Measurements from ENCODE around the gene FAM171A2. TPM values are rescaled to one million over a fixed set of nuclear protein-coding genes. Genes with fewer than 3 reads are reported as not detected.

FAM171A2 gene
- polyA plus RNA-seq, 1 donor (not counting 4 experiments of a cell fraction or from before 2014, with no cell fraction given) = 0.35 TPM

GRCh38 chr17:44383363-44383762, 19.7 kb upstream of the FAM171A2 start:
- Histone ChIP-seq H3K9ac (ENCODE audit: control insufficient read depth, extremely low read depth, insufficient read depth, low read length) (no peak overlapping the region), H3K9me3 (ENCODE audit: control insufficient read depth, low read depth, low read length) (no peaks in the 10 kb centered on the region), H3K27me3 (ENCODE audit: control insufficient read depth, extremely low read depth, insufficient read depth, low read length) (peaks cover 37% of the 10 kb centered on the region), H3K4me3 (ENCODE audit: control insufficient read depth in 2 of 3, extremely low read depth in 1 of 3, insufficient read depth in 2 of 3, low read depth in 1 of 3, low read length in 3 of 3) (no peak overlapping the region), H3K9me1 (ENCODE audit: control insufficient read depth, extremely low read depth, insufficient read depth, low read length) (no peaks in the 10 kb centered on the region), H3K79me2 (ENCODE audit: control insufficient read depth, insufficient read depth, low read length) (no peaks in the 10 kb centered on the region), H3K4me1 (ENCODE audit: control insufficient read depth, extremely low read depth, insufficient read depth, low read length) (peaks cover 9% of the 10 kb centered on the region), H3K36me3 (ENCODE audit: control insufficient read depth in 2 of 2, extremely low read depth in 1 of 2, insufficient read depth in 2 of 2, low read length in 2 of 2) (no peaks in the 10 kb centered on the region), H2AFZ (ENCODE audit: control insufficient read depth, low read length) (no peak overlapping the region), H4K20me1 (ENCODE audit: control insufficient read depth, extremely low read depth, insufficient read depth, low read length) (no peaks in the 10 kb centered on the region), H3K4me2 (ENCODE audit: control insufficient read depth, extremely low read depth, insufficient read depth, low read depth, low read length) (no peak overlapping the region), H3K27ac (ENCODE audit: control insufficient read depth, insufficient read depth, low read length) (no peak overlapping the region)
- FAIRE-seq (no peak), DNase-seq (ENCODE audit: low read depth, low spot score) (no peak)
- TF ChIP-seq EZH2 (IDR thresholded peaks at IDR 0.05; ENCODE audit: low read length) (no peak), CTCF (optimal IDR thresholded peaks at IDR 0.05 in 1 of 3, IDR thresholded peaks at IDR 0.05 in 1 of 3, conservative IDR thresholded peaks at IDR 0.05 in 1 of 3; ENCODE audit: extremely low read depth in 1 of 3, insufficient read depth in 2 of 3, low read length in 3 of 3) (no peak)
- dilution Hi-C loops (cut with MboI; ENCODE audit: extremely low pct_ligation_motif_present, low sequenced_read_pairs) = no loop called here

GRCh38 chr17:44382917-44383316, 19.3 kb upstream of the FAM171A2 start:
- FAIRE-seq (no peak), DNase-seq (ENCODE audit: low read depth, low spot score) (no peak)
- no peak overlapping the region for H3K9ac ChIP-seq (ENCODE audit: control insufficient read depth, extremely low read depth, insufficient read depth, low read length)
- H4K20me1 ChIP-seq (ENCODE audit: control insufficient read depth, extremely low read depth, insufficient read depth, low read length) = no peaks in the 10 kb centered on the region
- H3K36me3 ChIP-seq (ENCODE audit: control insufficient read depth in 2 of 2, extremely low read depth in 1 of 2, insufficient read depth in 2 of 2, low read length in 2 of 2) = no peaks in the 10 kb centered on the region
- H3K4me1 ChIP-seq (ENCODE audit: control insufficient read depth, extremely low read depth, insufficient read depth, low read length) = peaks cover 9% of the 10 kb centered on the region
- dilution Hi-C loops (cut with MboI; ENCODE audit: extremely low pct_ligation_motif_present, low sequenced_read_pairs) = no loop called here
- H3K4me3 ChIP-seq (ENCODE audit: control insufficient read depth in 2 of 3, extremely low read depth in 1 of 3, insufficient read depth in 2 of 3, low read depth in 1 of 3, low read length in 3 of 3) = no peak overlapping the region
- TF ChIP-seq CTCF (optimal IDR thresholded peaks at IDR 0.05 in 1 of 3, IDR thresholded peaks at IDR 0.05 in 1 of 3, conservative IDR thresholded peaks at IDR 0.05 in 1 of 3; ENCODE audit: extremely low read depth in 1 of 3, insufficient read depth in 2 of 3, low read length in 3 of 3) (no peak), EZH2 (IDR thresholded peaks at IDR 0.05; ENCODE audit: low read length) (no peak)
- H2AFZ ChIP-seq (ENCODE audit: control insufficient read depth, low read length) = no peak overlapping the region
- no peak overlapping the region for H3K27ac ChIP-seq (ENCODE audit: control insufficient read depth, insufficient read depth, low read length)
- H3K79me2 ChIP-seq (ENCODE audit: control insufficient read depth, insufficient read depth, low read length) = no peaks in the 10 kb centered on the region
- no peaks in the 10 kb centered on the region for H3K9me1 ChIP-seq (ENCODE audit: control insufficient read depth, extremely low read depth, insufficient read depth, low read length)
- no peaks in the 10 kb centered on the region for H3K9me3 ChIP-seq (ENCODE audit: control insufficient read depth, low read depth, low read length)
- peaks cover 37% of the 10 kb centered on the region for H3K27me3 ChIP-seq (ENCODE audit: control insufficient read depth, extremely low read depth, insufficient read depth, low read length)
- H3K4me2 ChIP-seq (ENCODE audit: control insufficient read depth, extremely low read depth, insufficient read depth, low read depth, low read length) = no peak overlapping the region

Measured in keratinocyte (primary cell).